SK-N-SH treated with all-trans-retinoic acid at 6 μM for 48 hours (cell line): ENCODE measurements around the gene MGLL.

ENCODE experiments used
- ARNTL ChIP-seq: fragments of 450-650 bp; formaldehyde crosslinking; IDR thresholded peaks from 2 replicates; pipeline ENCODE4 v1.5.0; 2020; ENCODE audit warnings: low read depth, mild to moderate bottlenecking, moderate library complexity, borderline replicate concordance
- BACH2 ChIP-seq: fragments of 250-450 bp; sonication (Bioruptor Pico); IDR thresholded peaks from 2 replicates; pipeline ENCODE4 v1.9.0; 2021; ENCODE audit warnings: mild to moderate bottlenecking, borderline replicate concordance
- CREB5 ChIP-seq: fragments of 250-450 bp; sonication (Bioruptor Pico); IDR thresholded peaks from 2 replicates; pipeline ENCODE4 v1.5.1; 2020; ENCODE audit warnings: low read depth, mild to moderate bottlenecking, moderate library complexity
- PATZ1 ChIP-seq: fragments of 250-450 bp; sonication (Bioruptor Pico); IDR thresholded peaks from 2 replicates; pipeline ENCODE4 v1.8.0; 2020; ENCODE audit warnings: mild to moderate bottlenecking, moderate library complexity, borderline replicate concordance
- POU6F1 ChIP-seq: fragments of 250-450 bp; sonication (Bioruptor Pico); IDR thresholded peaks from 2 replicates; pipeline ENCODE4 v1.8.0; 2021; ENCODE audit warnings: low read depth, mild to moderate bottlenecking, moderate library complexity, borderline replicate concordance
- TCF4 ChIP-seq: fragments of 250-450 bp; sonication (Bioruptor Pico); IDR thresholded peaks from 2 replicates; pipeline ENCODE4 v1.8.0; 2021; ENCODE audit warnings: mild to moderate bottlenecking, moderate library complexity, borderline replicate concordance
- TSHZ2 ChIP-seq: fragments of 250-450 bp; sonication (Bioruptor Pico); IDR thresholded peaks from 2 replicates; pipeline ENCODE4 v1.5.0; 2020; ENCODE audit warnings: mild to moderate bottlenecking, moderate library complexity
- ZFP3 ChIP-seq: fragments of 250-450 bp; sonication (Bioruptor Pico); IDR thresholded peaks from 2 replicates; pipeline ENCODE4 v1.5.0; 2020; ENCODE audit warnings: mild to moderate bottlenecking, moderate library complexity
- ZNF70 ChIP-seq: fragments of 450-650 bp; formaldehyde crosslinking; IDR thresholded peaks from 2 replicates; pipeline ENCODE4 v1.5.0; 2020; ENCODE audit warnings: mild to moderate bottlenecking, moderate library complexity

- TF ChIP-seq ZNF70 (no peak), BACH2 (no peak), POU6F1 (CRISPR knock-in tag) (no peak), TSHZ2 (no peak), CREB5 (CRISPR knock-in tag) (no peak), PATZ1 (CRISPR knock-in tag) (no peak), ARNTL (CRISPR knock-in tag) (no peak), TCF4 (CRISPR knock-in tag) (no peak), ZFP3 (no peak)
These were observed 35.2 kb downstream of the MGLL start for GRCh38 chr3:127787071-127787490.
